ENCODE measurements around the gene MTHFD1L.

- TF ChIP-seq USF2 (IDR thresholded peaks at IDR 0.05; ENCODE audit: low read depth, low read length), result no peak
- TF ChIP-seq CEBPB (IDR thresholded peaks at IDR 0.05; ENCODE audit: low read depth, low read length), result no peak
- TF ChIP-seq RFX5 (IDR thresholded peaks at IDR 0.05; ENCODE audit: low read depth, low read length), result no peak
- no peak for TF ChIP-seq POLR2A (IDR thresholded peaks at IDR 0.05; ENCODE audit: low read depth, low read length)
- no peak for TF ChIP-seq CTCF (conservative IDR thresholded peaks at IDR 0.05; ENCODE audit: low read depth, low read length)
- TF ChIP-seq FOS (IDR thresholded peaks at IDR 0.05; ENCODE audit: low read depth, low read length), result no peak
- no peak for TF ChIP-seq RCOR1 (IDR thresholded peaks at IDR 0.05; ENCODE audit: insufficient replicate concordance, low read length)
- no peak for TF ChIP-seq RAD21 (IDR thresholded peaks at IDR 0.05; ENCODE audit: low read length)
- TF ChIP-seq CHD1 (IDR thresholded peaks at IDR 0.05; ENCODE audit: low read depth, low read length), result no peak
- TF ChIP-seq MAFK (IDR thresholded peaks at IDR 0.05; ENCODE audit: low read depth, low read length), result no peak
- no peak for TF ChIP-seq ELK1 (IDR thresholded peaks at IDR 0.05; ENCODE audit: borderline replicate concordance, low read depth, low read length)
- TF ChIP-seq MXI1 (IDR thresholded peaks at IDR 0.05; ENCODE audit: borderline replicate concordance, low read depth, low read length), result no peak
- no peak for TF ChIP-seq BHLHE40 (IDR thresholded peaks at IDR 0.05; ENCODE audit: low read depth, low read length)
- TF ChIP-seq NFE2L2 (IDR thresholded peaks at IDR 0.05; ENCODE audit: low read depth, low read length), result no peak
Observed at GRCh38 chr6:150835620-150836019, 29.9 kb upstream of the MTHFD1L start.
